Neural crest cell (in vitro differentiated cells): ENCODE results near the gene MED16. TPM values are rescaled to one million over a fixed set of nuclear protein-coding genes. Genes with fewer than 3 reads are reported as not detected.

ENCODE experiments used
- DNase-seq: peaks from one replicate; pipeline ENCODE4 v3.0.0; 2021; ENCODE audit warnings: low read depth, mixed read lengths, low spot score
- H3K27ac Mint-ChIP-seq: one replicate; pipeline ENCODE4 v1.8.0; 2021; ENCODE audit warnings: mild to moderate bottlenecking, mixed read lengths; ENCODE audit not compliant: unreplicated experiment
- H3K27me3 Mint-ChIP-seq: 2 replicates; pipeline ENCODE4 v1.8.0; 2021; ENCODE audit warnings: low read depth, mild to moderate bottlenecking, mixed read lengths
- H3K36me3 Mint-ChIP-seq: 2 replicates; pipeline ENCODE4 v1.8.0; 2021; ENCODE audit warnings: low read depth, mild to moderate bottlenecking, mixed read lengths
- H3K4me1 Mint-ChIP-seq: 2 replicates; pipeline ENCODE4 v1.8.0; 2021; ENCODE audit warnings: mixed read lengths
- H3K4me3 Mint-ChIP-seq: one replicate; pipeline ENCODE4 v1.8.0; 2021; ENCODE audit warnings: mild to moderate bottlenecking, mixed read lengths
- H3K9me3 Mint-ChIP-seq: 2 replicates; pipeline ENCODE4 v1.8.0; 2021; ENCODE audit warnings: mixed read lengths
- CTCF ChIP-seq: fragments of 200-600 bp; sonication (generic); conservative IDR thresholded peaks from 2 replicates; pipeline ENCODE4 v1.5.0; 2021; ENCODE audit warnings: antibody characterized with exemption, mild to moderate bottlenecking
- total RNA-seq: library from RNA; stranded (reverse); gene quantifications from 2 replicates; pipeline ENCODE4 v1.2.1, GENCODE V29; 2021

MED16 gene
- total RNA-seq, 1 donor from 2014 or later, result 77.7 TPM

- H3K4me1 Mint-ChIP-seq, result peaks cover 1% of the 10 kb centered on the region
- H3K27ac Mint-ChIP-seq, result no peak overlapping the region
- no peaks in the 10 kb centered on the region for H3K9me3 Mint-ChIP-seq
- H3K36me3 Mint-ChIP-seq, result no peaks in the 10 kb centered on the region
- peak overlapping the region; percentile 61 for H3K4me3 Mint-ChIP-seq
- DNase-seq, result no peak
- peaks cover 44% of the 10 kb centered on the region for H3K27me3 Mint-ChIP-seq
- no peak for TF ChIP-seq CTCF
Measured at GRCh38 chr19:916645-917322, 23.8 kb upstream of the MED16 start.

GRCh38 chr19:913080-913748, 20.2 kb upstream of the MED16 start, which contains the start of gene R3HDM4:
Gene R3HDM4, minus strand, starts transcription at chr19:913219. Its CDS starts 62 bp downstream, at chr19:913157.
- H3K27ac Mint-ChIP-seq, result peak within 1 kb of the TSS; percentile 6
- no peak for TF ChIP-seq CTCF
- DNase-seq, result peak; percentile 61
- peaks cover 14% of the 10 kb centered on the region for H3K27me3 Mint-ChIP-seq
- no peaks in the 10 kb centered on the region for H3K36me3 Mint-ChIP-seq
- H3K9me3 Mint-ChIP-seq, result no peaks in the 10 kb centered on the region
- H3K4me3 Mint-ChIP-seq, result peak within 1 kb of the TSS; percentile 85
- no peaks in the 10 kb centered on the region for H3K4me1 Mint-ChIP-seq

- Mint-ChIP-seq H3K27ac (no peak overlapping the region), H3K4me1 (no peaks in the 10 kb centered on the region), H3K36me3 (no peaks in the 10 kb centered on the region), H3K9me3 (no peaks in the 10 kb centered on the region), H3K27me3 (peaks cover 10% of the 10 kb centered on the region), H3K4me3 (peak overlapping the region; percentile 72)
- DNase-seq, result no peak
- no peak for TF ChIP-seq CTCF
Measured at GRCh38 chr19:912181-913079, 19.4 kb upstream of the MED16 start.

GRCh38 chr19:911197-912033, 18.4 kb upstream of the MED16 start:
- no peak for TF ChIP-seq CTCF
- peaks cover 6% of the 10 kb centered on the region for H3K27me3 Mint-ChIP-seq
- no peaks in the 10 kb centered on the region for H3K9me3 Mint-ChIP-seq
- peak overlapping the region; percentile 84 for H3K4me3 Mint-ChIP-seq
- H3K27ac Mint-ChIP-seq, result no peak overlapping the region
- H3K36me3 Mint-ChIP-seq, result no peaks in the 10 kb centered on the region
- H3K4me1 Mint-ChIP-seq, result no peaks in the 10 kb centered on the region
- DNase-seq, result no peak
